Dermis blood vessel endothelial cell (primary cell): Measurements from ENCODE around the gene OVAAL. TPM values are rescaled to one million over a fixed set of nuclear protein-coding genes. Genes with fewer than 3 reads are reported as not detected.
"Not testable (repeated sequence)": the region's sequence is repeated elsewhere in the genome, so short reads cannot be mapped to it uniquely, and the experiment has no call there.

Source experiments
- DNase-seq: peaks from one replicate; pipeline ENCODE4 v3.0.0; 2010
- total RNA-seq: library from RNA; depleted of rRNA; stranded (reverse); fragments of >200 nt; gene quantifications from 2 replicates; pipeline ENCODE4 v1.2.3, GENCODE V29; 2014

Gene OVAAL
- total RNA-seq, 1 donor from 2014 or later = not detected

DNA sequence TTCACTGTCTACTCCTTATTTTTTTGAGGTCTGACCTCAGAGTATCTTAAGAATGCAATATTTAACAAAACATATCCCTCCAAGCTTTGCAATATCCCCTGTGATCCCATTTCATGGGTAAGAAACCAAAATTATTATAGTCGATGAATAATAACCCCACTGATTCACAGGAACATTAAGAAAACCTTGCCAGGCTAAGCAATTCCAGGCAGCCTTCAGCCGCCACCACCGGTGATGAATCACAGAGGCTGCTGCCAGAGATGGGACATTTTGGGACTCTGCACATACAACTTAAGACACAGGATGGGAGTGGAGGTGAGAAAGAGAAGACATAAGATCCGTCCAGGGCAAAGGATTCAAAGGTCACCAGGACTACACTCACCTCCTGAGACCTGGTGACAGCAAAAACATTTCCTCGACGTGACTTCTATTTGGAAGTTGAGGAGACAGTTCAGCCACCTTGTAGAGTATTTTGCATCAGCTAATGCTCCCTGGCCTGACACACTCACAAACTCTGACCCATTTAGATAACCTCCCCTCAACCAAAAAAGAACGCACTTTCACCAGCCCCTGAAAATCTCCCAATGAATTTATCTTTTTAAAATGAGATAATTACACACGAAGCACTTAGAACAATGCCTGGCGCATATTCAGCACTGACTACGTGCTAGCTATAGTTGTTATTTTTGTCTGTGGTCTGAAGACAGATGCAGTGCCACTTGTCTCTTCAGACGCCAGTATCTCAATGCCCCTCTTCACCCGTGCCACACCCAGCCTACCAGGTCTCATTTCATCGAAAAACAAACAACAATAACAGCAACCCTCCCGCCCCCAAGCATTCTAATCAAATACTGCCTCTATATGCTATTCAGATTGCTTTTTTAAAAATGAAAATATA lies 17.8 kb upstream of the OVAAL start:
- no peak for DNase-seq

DNA sequence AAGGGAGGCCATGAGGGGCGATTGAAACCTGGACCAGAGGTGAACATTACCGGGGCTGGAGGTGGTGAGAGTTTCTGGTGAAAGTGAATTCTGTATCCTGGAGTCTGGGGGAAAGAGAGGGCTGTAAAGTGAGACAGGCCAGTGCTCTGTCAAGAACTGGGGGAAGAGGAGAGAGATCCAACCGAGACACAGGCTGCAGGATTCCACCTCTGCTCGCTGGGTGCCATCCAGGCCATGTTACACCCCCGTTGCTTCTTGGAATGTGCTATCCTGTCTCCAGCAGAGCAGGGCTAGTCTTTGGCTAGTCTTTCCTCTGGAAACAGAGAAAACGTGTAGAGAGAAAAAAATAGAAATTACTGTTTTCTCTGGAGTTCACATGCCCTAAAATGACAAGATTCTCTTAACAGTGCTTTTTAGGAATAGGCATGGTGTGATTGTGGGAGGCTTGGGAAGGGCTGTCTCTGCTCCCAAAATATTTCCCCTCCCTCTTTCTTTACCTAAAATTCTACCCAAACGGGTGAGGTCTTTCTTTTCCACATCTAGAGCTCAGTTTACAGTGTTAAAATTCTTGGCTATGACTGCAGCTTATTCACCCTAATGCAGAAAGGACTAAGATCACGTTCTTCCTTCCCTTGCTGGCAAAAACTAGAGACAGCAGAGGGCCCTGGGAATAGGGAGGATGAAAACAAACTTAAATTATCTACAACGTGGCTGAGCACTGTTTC lies 16.5 kb upstream of the OVAAL start:
- DNase-seq = no peak

DNA sequence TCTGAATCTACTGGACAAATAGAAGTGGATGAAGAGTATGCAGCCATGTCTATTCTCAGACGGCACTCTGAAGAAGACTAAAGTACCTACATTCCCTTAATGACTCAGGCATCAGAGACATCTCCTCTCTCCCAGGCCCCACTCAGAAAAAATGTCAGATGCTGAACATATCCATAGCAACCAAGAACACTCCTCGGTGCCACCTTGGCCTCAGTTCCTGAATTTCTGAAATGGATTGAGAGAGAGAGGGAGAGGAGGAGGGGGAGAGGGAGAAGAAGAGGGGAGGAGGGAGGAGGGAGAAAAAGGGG lies 16.0 kb upstream of the OVAAL start:
- no peak for DNase-seq

DNA sequence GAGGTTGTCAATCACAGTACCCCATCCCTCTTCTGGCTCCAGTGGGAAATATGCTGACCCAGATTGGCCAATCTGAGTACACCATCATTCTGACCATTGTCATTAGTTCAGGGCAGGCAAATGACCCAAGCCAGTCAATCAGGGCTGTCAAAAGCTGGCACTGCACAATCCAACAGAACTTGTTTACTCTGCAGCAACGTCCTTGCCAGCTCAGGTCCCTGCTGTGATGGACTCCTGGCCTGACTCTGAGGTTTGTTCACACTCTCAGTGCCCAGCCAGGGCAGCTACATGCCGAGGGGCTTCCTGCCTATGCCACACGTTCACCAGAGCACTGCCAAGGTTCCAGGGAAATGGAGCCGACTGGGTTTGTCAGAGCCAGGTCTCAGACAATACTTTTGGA lies 14.7 kb upstream of the OVAAL start:
- DNase-seq = no peak

DNA sequence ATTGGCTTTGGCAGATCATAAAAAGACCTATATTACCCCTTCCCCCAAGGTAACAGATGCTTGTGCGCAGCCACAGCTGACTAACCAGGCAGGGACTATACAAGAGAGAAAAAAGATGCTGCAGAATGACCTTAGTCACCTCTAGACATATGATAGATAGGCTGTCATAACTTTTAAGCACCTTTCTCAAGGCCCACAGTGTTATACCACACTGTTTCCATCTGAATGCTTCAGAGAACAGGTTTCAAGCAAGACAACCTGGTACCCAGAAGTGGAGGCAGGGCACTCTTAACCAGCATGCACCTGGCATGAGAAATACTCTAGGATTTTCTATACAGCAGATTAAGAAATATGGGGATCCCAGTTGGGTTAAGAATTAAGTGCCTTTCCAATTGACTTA lies 12.8 kb upstream of the OVAAL start:
- DNase-seq = no peak

DNA sequence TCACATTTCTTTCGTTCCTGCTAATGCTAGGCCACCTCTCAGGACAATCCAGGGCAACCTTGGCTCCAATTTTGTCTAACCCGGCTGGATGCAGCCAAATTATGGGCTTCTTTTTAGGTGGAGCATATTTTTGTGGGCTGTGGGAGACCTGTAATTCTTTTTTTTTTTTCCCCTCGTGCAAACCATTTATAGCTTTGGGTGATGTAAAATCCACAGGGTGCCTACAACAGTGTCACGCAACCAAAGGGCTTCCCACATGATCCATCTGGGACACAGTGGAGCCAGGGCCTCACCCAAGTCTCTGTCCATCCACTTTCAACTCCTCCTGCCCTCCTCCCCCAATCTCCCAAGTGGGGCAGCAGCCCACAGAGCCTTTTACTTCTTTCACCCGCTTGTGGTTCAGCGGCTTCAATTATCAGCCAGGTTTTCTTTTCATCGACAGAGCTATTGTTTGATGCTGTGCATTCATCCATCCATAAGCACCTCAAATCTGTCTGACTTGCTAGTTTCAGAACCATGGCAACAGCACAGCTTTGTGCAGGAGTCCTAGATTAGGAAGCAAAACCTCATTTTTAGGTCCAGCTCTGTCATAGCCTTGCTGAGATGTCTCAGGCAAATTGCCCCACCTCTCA lies 10.0 kb upstream of the OVAAL start:
- DNase-seq = no peak

DNA sequence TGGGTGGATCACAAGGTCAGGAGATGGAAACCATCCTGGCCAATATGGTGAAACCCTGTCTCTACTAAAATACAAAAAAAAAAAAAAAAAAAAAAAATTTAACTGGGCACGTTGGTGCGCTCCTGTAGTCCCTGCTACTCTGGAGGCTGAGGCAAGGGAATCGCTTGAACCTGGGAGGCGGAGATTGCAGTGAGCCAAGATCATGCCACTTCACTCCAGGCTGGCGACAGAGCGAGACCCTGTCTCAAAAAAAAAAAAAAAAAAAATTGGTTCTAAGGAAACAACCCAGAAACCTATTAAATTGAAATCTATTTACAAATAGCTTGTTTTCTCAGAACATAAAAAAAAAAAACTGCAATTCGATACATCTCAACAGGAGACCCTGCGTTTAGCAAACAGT lies 9.0 kb upstream of the OVAAL start:
- DNase-seq = not testable (repeated sequence)

DNA sequence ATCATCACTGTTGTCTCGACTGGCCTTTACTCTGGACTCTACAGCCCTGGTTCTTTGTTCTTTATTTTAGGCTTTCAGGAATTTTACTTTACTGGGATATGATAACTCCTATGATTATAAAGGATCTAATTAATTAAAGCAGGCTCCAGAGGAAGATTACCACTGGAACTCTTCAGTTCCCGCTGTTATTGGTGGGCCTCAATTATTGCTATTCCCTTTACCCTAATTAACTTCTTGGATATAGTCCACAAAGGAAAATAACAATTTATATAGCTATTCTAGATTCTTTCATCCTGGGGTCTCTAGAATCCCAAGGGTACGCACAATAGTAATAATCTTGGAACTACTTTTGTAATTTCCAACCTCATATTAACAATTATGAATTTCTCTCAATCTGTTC lies 8.5 kb upstream of the OVAAL start:
- no peak for DNase-seq

DNA sequence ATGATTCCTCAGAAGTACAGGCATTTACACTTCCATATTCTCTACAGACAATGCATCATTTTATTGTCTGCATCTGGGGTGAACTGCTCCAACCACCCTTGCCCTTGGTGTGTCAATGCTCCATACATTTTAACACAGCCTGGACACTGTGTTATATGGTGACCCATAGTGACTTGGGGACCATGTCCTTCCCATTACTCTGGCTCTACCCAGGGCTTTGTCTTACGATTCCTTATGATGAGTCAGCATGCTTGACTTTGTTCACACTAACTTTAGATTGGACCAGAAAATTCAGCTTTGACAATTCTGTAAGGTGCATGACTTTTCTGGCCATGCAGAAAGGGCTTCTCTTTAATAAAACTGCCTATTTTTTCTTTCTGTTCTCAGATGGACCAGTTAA lies 6.8 kb upstream of the OVAAL start:
- DNase-seq = no peak

DNA sequence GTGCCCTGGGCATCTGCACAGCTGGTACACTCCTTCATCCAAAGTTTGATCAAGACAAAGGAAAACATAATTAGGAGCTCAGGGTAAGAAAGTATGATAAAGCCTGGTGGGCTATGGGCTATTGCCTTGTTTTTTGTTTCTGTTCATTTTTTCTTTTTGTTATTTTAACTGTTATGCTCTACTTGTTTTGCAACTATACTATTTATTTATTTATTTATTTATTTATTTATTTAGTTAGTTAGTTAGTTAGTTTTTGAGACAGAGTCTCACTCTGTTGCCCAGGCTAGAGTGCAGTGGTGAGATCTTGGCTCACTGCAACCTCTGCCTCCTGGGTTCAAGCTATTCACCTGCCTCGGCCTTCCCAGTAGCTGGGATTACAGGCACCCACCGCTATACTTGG lies 5.7 kb upstream of the OVAAL start:
- DNase-seq = not testable (repeated sequence)

DNA sequence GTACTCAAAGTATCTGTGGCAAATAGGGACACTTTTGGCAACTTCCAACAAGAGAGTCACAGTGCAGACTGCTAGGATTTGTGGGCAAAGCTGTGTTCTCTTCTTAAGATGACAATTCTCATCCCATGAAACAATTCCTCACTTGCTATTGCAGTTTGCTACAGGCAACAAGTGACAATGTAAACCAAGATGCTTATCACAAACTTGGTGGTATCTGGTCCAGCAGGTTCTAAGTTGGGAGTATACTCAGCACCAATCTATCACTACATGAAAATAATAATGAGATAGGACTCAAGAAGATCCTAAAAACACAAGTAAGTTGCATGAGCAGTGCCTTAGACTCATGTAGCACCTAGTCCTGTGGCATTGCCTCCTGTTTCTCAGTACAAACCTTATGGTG lies 3.4 kb upstream of the OVAAL start:
- DNase-seq = no peak

DNA sequence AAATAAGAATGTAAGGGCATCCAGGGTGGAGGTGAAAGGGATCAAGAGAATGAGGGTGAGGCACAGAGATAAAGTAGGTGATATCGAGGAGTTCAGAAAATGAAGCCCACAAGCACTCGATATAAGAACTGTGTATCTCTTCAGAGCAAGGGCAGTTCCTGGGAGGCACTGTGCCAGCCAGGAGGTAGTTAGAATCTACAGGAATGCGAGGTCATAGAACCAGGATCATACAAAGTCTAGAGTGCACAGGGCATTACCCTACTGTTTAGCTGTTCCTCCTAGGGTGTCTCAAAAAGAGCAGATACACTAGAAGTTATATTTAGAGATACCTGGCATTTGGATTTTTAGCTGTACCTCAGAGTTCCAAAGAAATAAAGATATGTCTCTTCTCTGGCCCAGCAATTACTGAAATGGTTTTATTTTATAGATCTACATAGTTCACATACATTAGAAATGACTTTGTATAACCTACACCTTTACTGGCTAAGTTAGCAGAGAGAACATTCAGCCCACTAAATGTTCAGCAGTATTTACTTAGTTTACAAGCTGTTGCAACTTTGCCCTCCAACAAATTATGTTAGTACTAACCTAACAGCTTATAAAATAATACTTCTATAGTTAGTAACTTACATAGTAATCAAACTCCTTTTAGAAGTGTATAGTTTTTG lies 1.6 kb downstream of the OVAAL start:
- DNase-seq = no peak

DNA sequence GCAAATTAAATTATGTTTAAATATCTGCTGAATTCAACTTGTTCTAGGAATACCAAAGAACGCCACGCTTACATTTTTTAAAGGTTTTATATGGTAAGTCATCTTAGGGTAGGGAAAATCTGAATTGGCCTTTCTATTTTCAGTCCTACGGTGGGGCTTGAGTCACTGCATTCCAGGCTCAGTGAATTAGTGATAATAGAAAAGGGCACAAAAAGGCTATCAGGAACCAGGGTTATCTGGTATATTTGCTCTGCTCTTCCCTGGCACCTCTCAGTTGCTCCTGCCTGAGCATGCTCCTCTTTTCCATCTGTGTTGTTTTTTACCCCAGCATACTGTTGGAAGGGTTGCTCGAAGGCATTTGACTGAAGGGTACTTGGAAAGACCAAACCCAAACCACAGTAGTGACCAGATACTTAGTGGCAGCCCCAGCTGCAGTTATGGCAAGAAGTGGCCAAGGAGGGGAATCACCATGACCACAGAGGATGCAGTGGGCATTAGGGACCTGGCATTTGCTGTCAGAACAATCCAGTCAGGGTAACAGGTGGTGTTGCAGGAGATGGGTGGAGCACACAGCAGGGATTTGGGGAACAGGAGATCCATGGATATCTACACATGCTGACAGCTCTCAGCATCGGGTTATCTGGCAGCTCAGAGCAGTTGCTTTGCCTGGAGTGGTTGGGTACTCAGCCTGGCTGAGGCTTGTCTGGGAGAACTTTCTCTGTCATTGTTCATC lies 2.3 kb downstream of the OVAAL start:
- no peak for DNase-seq

DNA sequence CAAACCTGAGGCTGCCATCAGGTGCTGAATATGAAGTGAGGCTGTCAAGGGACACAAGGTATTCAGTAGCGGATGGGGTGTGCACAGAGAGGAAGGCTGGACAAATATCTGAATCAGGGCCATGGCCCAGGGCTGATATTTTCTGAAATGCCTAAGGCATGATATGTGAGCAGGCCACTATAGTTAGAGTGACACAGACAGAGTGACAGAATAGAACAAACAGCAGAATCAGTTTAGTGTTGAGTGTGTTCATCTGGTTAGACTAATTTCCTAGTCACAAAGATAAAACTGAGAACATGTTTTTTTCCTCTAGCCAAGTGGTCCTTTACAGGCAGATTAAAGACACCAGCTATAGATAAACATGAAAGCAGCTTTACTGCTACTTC lies 3.9 kb downstream of the OVAAL start:
- no peak for DNase-seq

DNA sequence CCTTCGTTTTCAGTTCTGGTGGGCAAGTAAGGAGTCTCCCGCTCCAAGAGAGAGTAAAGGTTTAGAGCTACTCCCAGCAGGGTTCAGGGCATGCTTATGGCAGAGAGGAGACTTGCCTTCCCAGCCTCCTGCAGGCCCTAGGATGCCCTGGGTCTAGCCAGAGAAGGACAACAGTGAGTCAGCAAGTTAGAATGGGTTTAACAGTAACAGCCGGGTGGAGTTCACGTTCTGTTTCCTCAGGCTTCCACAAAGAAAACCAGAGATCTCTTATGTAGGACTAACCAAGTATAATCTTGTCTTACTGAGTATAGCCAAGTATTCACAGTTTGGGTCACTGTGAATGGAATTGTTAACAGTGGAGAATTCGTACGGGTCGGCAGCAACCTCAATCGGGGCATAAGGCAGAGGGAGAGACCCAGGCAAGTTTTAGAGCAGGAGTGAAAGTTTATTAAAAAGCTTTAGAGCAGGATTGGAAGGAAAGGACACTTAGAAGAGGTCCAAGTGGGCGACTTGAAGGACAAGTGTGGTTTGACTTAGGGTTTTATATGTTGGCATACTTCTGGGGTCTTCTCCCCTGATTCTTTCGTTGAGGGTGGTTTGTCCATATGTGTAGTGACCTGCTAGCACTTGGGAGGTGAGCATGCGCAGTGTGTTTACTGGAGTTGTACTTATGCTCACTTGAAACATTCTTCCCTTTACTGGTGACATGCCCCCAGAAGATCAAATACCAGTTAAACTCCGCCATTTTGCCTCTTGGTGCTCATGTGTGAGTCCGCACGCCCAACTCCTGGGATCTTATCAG lies 4.5 kb downstream of the OVAAL start:
- peak; percentile 53 for DNase-seq

DNA sequence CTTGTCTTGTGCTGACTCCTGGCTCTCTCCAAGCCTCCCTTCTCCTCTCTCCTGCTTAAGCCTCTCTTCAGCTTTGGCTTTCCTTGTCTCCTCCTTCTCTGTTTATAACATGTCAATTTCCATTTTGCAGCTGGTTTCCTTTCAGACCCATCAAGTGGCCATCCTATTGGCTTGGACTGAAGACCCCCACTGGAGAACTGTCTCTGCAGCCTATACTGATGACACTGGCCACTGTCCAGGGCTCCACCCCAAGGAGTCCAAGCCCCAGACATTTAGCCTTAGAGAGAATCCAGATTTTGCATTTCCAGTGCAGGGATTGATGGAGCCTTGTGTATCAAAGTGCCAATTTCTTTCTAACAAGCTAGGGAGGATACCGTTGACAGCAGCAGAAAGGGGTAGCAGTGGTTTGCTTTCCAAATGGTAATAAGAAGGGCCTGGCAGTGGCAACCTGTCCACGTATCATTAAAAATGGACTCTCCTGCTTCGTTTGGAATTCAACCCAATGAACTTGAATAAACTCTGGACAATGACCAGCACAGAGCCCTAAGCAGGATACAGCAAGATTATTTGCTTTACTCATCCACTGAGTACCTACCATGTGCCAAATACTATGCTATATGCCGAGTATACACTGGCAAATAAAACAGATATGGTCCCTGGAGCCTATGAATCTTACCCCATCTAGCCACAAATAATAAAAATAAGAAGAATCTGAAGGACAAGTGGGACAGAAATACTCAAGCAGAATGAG lies 6.5 kb downstream of the OVAAL start:
- no peak for DNase-seq

DNA sequence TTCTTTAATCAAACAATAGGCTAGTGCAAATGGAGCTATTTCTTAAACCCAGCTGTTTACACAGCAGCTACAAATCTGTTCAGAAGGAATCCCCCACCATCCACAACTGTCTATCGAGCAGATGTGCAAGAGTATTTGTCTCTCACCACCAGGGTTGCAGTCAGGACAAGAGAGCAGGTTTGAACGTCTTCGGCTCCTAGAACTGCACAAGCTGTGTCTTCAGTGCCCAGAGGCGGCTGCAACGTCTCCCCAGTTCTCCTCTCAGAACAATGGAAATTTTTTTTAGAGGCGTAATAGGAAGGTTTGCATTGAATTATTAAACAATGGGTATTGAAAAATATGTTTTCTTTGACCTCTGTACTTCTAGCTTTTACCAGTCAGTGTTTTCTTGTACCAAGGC lies 7.3 kb downstream of the OVAAL start:
- DNase-seq = peak; percentile 81

DNA sequence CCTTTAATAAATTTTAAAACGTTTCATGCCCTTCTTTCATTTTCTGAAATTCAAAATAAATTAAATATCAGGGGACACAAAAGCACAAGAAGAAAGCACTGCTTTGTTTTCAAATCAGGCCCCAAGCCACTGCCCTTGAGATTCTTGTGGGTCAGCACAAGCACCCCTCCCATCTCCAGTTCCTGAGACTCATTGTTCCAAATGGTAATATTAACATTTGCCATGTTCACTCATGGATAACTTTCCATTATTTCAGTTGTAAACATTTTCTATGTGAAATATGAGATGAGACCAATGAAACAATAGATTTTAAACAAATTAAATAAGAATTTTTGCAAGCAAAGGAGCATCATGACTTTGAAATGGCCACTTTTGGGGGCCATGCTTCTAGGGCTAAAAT lies 7.7 kb downstream of the OVAAL start:
- DNase-seq = peak; percentile 61

DNA sequence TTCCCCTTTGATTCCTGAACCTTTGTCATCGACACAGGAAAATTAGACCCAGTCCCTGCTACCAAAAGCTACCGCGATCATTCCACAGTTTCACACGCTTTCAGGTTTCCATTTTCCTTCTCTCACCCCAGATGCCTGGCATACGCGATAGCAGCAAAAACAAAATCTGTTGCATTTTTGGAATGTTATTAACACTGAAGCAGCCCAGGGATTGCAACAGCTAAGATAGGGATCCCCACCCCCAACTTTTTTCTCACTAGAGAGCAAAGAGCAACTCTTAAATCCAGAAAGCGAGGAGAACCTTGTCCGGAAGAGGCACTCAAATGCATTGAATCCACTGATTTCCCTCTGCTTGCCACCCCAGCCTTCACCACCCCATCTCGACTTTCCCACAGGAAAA lies 8.9 kb downstream of the OVAAL start:
- no peak for DNase-seq

DNA sequence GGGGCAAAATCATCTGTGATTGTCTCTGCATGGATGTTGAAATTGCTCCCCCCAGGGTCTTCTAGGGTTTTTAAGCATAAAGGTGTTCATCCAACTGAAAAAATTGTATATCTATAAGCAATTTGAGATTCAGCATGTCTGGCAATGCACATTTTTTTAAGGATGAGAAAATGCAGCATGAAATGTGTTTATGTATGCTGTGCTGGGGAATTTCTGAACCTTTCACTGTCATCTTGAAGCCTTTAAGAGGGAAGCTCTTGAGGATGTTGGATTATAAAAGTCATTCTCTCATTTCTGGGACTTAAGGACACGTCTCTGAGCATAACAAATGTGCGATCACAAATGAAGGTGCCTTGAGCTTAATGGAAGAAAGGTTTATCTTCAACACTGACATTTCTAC lies 9.4 kb downstream of the OVAAL start:
- no peak for DNase-seq
